BLaER1 (cell line): Measurements from ENCODE around the gene MIXL1.
"Not testable (repeated sequence)": the region's sequence is repeated elsewhere in the genome, so short reads cannot be mapped to it uniquely, and the experiment has no call there.

Experiments
- H3K27ac ChIP-seq: shearing (Covaris generic); formaldehyde crosslinking; 2 replicates; pipeline ENCODE4 v1.8.1; 2022
- H3K27me3 ChIP-seq: shearing (Covaris generic); formaldehyde crosslinking; 2 replicates; pipeline ENCODE4 v1.8.1; 2022
- H3K36me3 ChIP-seq: shearing (Covaris generic); formaldehyde crosslinking; 2 replicates; pipeline ENCODE4 v1.8.1; 2022
- H3K4me1 ChIP-seq: shearing (Covaris generic); formaldehyde crosslinking; 2 replicates; pipeline ENCODE4 v1.8.1; 2022
- H3K4me2 ChIP-seq: shearing (Covaris generic); formaldehyde crosslinking; 2 replicates; pipeline ENCODE4 v1.8.1; 2022
- H3K4me3 ChIP-seq: shearing (Covaris generic); formaldehyde crosslinking; 2 replicates; pipeline ENCODE4 v1.8.1; 2022
- H3K9ac ChIP-seq: shearing (Covaris generic); formaldehyde crosslinking; 2 replicates; pipeline ENCODE4 v1.8.1; 2022
- H3K9me3 ChIP-seq: shearing (Covaris generic); formaldehyde crosslinking; 2 replicates; pipeline ENCODE4 v1.8.1; 2022
- H4K20me1 ChIP-seq: shearing (Covaris generic); formaldehyde crosslinking; 2 replicates; pipeline ENCODE4 v1.8.1; 2022
- Cebpa-rat ChIP-seq: shearing (Covaris generic); IDR thresholded peaks from 2 replicates; pipeline ENCODE4 v1.8.1; 2022

The MIXL1 gene

DNA sequence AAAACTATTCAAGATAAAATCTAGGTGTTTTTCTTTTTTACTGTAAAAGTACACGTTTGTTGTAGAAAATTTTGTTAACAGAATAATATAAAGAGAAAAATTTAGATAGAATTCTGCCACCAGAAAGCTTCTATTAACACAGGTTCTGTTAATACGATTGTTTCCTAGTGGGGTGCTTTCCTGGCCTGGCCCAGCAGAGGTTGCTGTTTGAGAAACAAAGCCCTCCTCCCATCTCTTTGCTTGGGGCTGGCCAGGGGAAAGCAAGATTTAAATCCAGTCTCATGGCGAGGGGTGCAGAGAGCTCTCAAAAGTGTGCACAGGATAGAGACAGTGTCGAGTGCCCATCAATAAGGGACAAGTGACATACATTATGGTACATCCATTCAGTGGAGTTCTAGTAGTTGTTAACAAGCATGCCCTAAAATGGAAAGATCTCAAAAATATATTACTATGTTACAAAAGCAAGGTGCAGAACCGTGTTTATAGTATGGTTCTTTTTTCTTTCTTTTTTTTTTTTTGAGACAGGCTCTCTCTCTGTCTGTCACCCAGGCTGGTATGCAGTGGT lies 22.4 kb upstream of the MIXL1 start:
- H4K20me1 ChIP-seq: no peaks in the 10 kb centered on the region
- H3K4me1 ChIP-seq: peaks cover 7% of the 10 kb centered on the region
- H3K9ac ChIP-seq: no peak overlapping the region
- H3K9me3 ChIP-seq: no peaks in the 10 kb centered on the region
- H3K36me3 ChIP-seq: no peaks in the 10 kb centered on the region
- H3K27me3 ChIP-seq: no peaks in the 10 kb centered on the region
- H3K4me2 ChIP-seq: no peak overlapping the region
- H3K4me3 ChIP-seq: no peak overlapping the region
- TF ChIP-seq Cebpa-rat: no peak
- H3K27ac ChIP-seq: no peak overlapping the region

DNA sequence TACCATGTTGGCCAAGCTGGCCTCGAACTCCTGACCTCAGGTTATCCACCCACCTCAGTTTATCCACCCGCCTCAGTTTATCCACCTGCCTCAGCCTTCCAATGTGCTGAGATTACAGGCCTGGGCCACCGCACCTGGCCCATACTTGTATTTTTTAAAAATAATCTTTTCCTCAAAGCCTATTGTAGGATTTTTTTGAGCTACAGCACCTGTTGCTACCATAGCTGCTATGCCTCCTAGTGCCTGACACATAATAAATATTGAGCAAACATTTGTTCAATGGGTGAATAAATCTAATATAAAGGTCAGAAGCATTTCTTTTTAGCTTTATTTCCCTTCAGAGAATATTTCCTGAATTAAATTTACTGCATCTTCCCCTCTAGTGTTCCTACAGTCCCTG lies 21.2 kb upstream of the MIXL1 start:
- H4K20me1 ChIP-seq: no peaks in the 10 kb centered on the region
- H3K4me2 ChIP-seq: no peak overlapping the region
- H3K27ac ChIP-seq: no peak overlapping the region
- H3K36me3 ChIP-seq: no peaks in the 10 kb centered on the region
- H3K4me3 ChIP-seq: no peak overlapping the region
- no peaks in the 10 kb centered on the region for H3K9me3 ChIP-seq
- no peak overlapping the region for H3K9ac ChIP-seq
- peaks cover 7% of the 10 kb centered on the region for H3K4me1 ChIP-seq
- TF ChIP-seq Cebpa-rat: no peak
- no peaks in the 10 kb centered on the region for H3K27me3 ChIP-seq

DNA sequence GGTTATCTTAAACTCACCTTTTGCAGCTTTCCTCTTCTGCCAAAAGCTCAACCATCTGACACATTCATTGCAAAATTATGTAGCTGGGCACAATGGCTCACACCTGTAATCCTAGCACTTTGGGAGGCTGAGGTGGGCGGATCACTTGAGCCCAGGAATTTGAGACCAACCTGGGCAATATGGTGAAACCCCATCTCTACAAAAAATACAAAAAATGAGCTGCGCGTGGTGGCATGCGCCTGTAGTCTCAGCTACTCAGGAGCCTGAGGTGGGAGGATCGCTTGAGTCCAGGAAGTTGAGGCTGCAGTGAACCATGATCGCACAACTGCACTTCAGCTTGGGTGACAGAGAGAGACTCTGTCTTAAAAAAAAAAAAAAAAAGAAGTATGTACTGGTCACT lies 20.8 kb upstream of the MIXL1 start:
- not testable (repeated sequence) for H3K4me1 ChIP-seq, H4K20me1 ChIP-seq, H3K27ac ChIP-seq, H3K4me2 ChIP-seq, H3K9ac ChIP-seq, H3K4me3 ChIP-seq, H3K36me3 ChIP-seq, H3K9me3 ChIP-seq, H3K27me3 ChIP-seq

DNA sequence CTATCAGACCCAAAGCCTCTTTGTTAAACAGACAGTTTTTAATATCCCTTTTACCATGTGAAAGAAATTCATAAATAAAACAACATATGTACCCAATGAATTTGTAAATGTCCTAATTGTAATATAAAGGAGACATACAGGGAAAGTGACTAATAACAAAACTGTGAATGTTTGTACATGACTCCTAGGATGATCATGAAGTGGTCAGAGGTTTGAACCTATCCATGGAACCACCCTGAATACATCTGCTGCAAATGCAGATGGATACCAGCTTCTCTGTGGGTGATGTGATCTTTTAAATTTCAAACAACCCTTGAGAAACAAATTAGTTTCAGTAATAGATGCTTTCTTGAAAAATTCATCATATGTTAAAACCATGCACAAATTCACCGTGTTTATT lies 20.2 kb upstream of the MIXL1 start:
- no peak for TF ChIP-seq Cebpa-rat
- H3K4me3 ChIP-seq: no peak overlapping the region
- no peak overlapping the region for H3K4me2 ChIP-seq
- H4K20me1 ChIP-seq: no peaks in the 10 kb centered on the region
- no peak overlapping the region for H3K27ac ChIP-seq
- H3K9ac ChIP-seq: no peak overlapping the region
- H3K27me3 ChIP-seq: no peaks in the 10 kb centered on the region
- H3K36me3 ChIP-seq: no peaks in the 10 kb centered on the region
- H3K9me3 ChIP-seq: no peaks in the 10 kb centered on the region
- H3K4me1 ChIP-seq: peaks cover 7% of the 10 kb centered on the region

DNA sequence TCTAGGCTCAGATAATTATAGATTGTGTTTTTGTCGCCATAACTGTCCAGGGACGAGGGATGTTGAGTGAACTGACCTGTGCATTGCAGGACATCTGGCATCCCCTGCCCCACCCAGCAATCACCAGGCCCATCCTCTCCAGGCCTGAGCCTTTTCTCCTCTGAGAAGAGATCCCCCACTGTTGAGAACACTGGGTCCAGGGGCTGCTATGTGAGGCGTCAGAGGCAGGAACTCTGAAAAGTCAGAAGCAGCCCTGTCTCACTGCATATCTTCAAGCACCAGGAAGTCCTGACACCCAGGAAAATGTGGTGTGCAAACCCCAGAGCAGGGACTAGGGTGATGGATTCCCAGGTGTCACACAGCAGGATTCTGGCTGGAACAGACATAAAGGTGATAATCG lies 19.8 kb upstream of the MIXL1 start:
- no peaks in the 10 kb centered on the region for H3K9me3 ChIP-seq
- no peak overlapping the region for H3K4me3 ChIP-seq
- H3K27ac ChIP-seq: no peak overlapping the region
- no peak overlapping the region for H3K4me2 ChIP-seq
- no peak for TF ChIP-seq Cebpa-rat
- H3K9ac ChIP-seq: no peak overlapping the region
- no peaks in the 10 kb centered on the region for H3K36me3 ChIP-seq
- H3K4me1 ChIP-seq: peaks cover 7% of the 10 kb centered on the region
- H4K20me1 ChIP-seq: no peaks in the 10 kb centered on the region
- no peaks in the 10 kb centered on the region for H3K27me3 ChIP-seq

DNA sequence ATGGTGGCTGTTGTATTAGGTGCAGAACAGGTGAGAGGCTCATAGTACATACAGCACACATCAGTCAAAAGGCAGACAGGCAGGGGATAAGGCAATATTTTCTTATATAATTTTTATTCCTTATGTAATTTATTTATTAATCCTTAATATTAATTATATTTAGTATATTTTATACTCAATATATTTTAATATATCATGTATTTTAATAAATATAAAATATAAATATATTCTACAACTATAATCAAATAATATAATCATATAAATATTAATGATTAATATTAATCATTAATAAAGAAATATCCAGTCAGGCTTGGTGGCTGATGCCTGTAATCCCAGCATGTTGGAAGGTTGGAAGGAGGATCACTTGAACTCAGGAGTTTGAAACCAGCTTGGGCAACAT lies 19.3 kb upstream of the MIXL1 start:
- Histone ChIP-seq H3K4me3 (no peak overlapping the region), H4K20me1 (no peaks in the 10 kb centered on the region; the same call in 1 of the 2 replicates), H3K27ac (no peak overlapping the region), H3K36me3 (no peaks in the 10 kb centered on the region), H3K4me1 (peaks cover 7% of the 10 kb centered on the region), H3K9me3 (no peaks in the 10 kb centered on the region), H3K27me3 (no peaks in the 10 kb centered on the region), H3K4me2 (no peak overlapping the region), H3K9ac (no peak overlapping the region)
- TF ChIP-seq Cebpa-rat: no peak

DNA sequence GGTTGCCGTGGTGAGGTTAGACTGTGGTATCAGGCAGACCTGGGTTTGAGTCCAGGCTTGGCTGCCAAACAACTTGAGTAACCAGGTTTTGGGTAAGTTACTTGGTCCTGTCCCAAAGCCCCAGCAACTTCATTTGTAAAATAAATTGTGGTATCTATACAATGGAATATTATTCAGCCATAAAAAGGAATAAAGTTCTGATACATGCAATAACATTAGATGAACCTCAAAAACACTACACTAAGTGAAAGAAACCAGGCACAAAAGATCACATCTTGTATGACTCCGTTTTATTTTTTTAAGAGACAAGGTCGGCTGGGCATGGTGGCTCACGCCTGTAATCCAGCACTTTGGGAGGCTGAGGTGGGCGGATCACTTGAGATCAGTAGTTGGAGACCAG lies 16.4 kb upstream of the MIXL1 start:
- Histone ChIP-seq H3K4me2 (no peak overlapping the region), H3K4me1 (no peaks in the 10 kb centered on the region), H4K20me1 (no peaks in the 10 kb centered on the region; the same call in 1 of the 2 replicates), H3K4me3 (no peak overlapping the region), H3K36me3 (no peaks in the 10 kb centered on the region), H3K9ac (no peak overlapping the region), H3K27me3 (no peaks in the 10 kb centered on the region), H3K27ac (no peak overlapping the region), H3K9me3 (no peaks in the 10 kb centered on the region)
- no peak for TF ChIP-seq Cebpa-rat

DNA sequence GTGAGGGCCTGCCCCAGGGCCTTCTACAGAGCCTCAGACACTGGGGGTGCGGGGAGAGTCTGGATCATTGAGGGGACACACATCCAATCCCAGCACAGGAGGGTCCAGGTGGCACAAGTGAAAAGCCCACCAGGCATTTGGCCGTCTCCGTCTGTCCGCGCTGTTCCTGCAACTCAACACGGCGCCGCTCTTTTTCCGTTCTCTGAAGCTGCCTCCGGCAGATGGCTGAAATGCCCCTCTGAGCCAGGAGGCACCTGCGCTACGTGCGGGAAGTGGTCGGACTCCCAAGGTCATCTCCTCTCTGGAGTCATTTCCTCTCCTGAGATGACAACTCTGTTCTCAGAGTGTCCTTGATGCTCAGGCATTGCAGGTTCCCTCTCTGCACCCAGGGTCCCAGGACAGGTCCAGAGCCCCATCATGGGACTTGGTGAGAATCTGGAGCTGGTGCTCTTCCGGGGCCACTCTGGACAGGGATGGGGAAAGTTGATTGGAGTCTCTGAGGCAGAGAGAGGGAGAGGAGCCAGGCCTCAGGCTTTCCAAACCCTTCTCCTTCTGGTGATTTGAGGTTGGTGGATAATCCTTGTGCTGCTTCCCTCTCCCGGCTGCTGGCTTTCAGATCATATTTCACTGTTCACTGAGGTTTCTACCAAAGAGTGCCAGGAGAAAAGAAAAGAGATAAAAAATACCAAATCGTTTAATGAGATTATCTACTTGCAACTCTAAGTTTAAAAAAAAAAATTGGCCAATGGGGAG lies 14.0 kb upstream of the MIXL1 start:
- Histone ChIP-seq H3K4me1 (peaks cover 3% of the 10 kb centered on the region), H3K27ac (no peak overlapping the region), H3K27me3 (0 out of 2 replicates have a peak, but pooled peaks cover 3% of the 10 kb centered on the region), H3K4me2 (no peak overlapping the region), H3K9me3 (no peaks in the 10 kb centered on the region), H3K9ac (no peak overlapping the region), H3K4me3 (no peak overlapping the region), H4K20me1 (no peaks in the 10 kb centered on the region; the same call in 1 of the 2 replicates), H3K36me3 (no peaks in the 10 kb centered on the region)
- TF ChIP-seq Cebpa-rat: no peak

DNA sequence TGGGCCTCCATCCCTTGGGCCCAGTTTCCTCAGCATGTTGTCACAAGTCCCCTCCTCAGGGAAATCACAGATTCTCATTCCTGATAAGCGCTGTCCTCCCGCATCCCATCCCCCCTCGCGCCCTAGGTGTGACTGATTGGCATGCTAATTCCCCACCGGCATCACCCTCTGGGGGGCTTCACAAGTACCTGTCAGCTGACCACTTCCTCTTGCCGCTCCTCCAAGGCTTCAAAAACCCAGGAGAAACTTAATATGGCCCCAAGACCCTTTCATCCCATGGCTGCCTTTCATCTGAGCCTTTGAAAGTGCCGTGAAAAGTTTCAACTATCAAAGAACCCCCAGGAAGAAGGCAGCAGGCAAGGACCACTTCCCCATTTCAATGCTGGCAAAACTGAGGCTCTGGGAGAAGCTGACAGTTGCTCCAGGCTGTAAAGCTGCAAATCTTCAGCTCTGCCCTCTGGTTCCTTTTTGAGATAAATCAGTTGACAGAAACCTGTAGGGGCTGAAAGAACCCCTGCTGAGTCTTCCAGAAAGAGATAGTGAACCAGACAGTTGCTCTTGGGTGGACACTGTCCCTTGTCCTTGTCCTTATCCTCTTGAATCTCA lies 12.8 kb upstream of the MIXL1 start:
- no peak overlapping the region for H3K4me2 ChIP-seq
- H4K20me1 ChIP-seq: peaks cover 12% of the 10 kb centered on the region
- TF ChIP-seq Cebpa-rat: no peak
- no peak overlapping the region for H3K27ac ChIP-seq
- peaks cover 11% of the 10 kb centered on the region for H3K27me3 ChIP-seq
- no peak overlapping the region for H3K9ac ChIP-seq
- H3K36me3 ChIP-seq: no peaks in the 10 kb centered on the region
- H3K4me1 ChIP-seq: peaks cover 15% of the 10 kb centered on the region
- no peaks in the 10 kb centered on the region for H3K9me3 ChIP-seq
- no peak overlapping the region for H3K4me3 ChIP-seq

DNA sequence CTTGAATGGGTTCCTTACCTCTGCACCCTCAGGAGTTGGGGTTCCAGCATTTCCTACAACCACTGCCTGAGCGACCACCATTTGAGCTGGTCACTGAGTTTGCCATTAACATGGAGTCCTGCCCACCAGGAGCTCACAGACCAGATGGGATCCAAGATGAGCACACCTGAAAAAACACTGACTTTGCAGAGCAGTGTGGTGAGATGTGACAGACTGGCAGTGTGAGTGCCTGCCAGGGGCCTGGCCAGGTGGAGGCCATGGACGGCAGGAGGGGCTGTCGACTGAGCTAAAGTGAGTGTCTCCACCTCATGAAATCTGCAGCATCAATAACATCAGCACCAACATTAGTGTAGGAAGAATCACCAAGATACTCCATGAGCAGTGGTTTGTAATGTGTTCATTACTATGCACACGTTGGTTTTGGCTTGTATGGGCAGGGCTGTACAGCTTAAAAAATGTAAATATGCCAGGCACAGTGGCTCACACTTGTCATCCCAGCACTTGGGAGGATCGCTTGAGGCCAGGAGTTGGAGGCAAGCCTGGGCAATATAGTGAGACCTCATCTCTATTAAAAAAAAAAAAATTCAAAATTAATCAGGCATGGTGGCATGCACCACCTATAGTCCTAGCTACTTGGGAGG lies 12.2 kb upstream of the MIXL1 start:
- H4K20me1 ChIP-seq: peaks cover 18% of the 10 kb centered on the region
- no peaks in the 10 kb centered on the region for H3K9me3 ChIP-seq
- TF ChIP-seq Cebpa-rat: no peak
- no peaks in the 10 kb centered on the region for H3K36me3 ChIP-seq
- H3K4me3 ChIP-seq: no peak overlapping the region
- H3K9ac ChIP-seq: no peak overlapping the region
- H3K27ac ChIP-seq: no peak overlapping the region
- no peak overlapping the region for H3K4me2 ChIP-seq
- H3K4me1 ChIP-seq: peaks cover 21% of the 10 kb centered on the region
- H3K27me3 ChIP-seq: peaks cover 17% of the 10 kb centered on the region
